ENCODE measurements around the gene CAMK1D. TPM values are rescaled to one million over a fixed set of nuclear protein-coding genes. Genes with fewer than 3 reads are reported as not detected.

CAMK1D gene
- total RNA-seq, 1 experiment from 2014 or later = 0.63 TPM

- H3K27me3 ChIP-seq (ENCODE audit: low read length) = no peaks in the 10 kb centered on the region
- H3K79me2 ChIP-seq (ENCODE audit: low read length) = no peaks in the 10 kb centered on the region
- DNase-seq = no peak
- peaks cover 11% of the 10 kb centered on the region for H3K4me1 ChIP-seq (ENCODE audit: low read length)
- H3K9me2 ChIP-seq (replicated peaks; ENCODE audit: insufficient read depth, low read length) = no peaks in the 10 kb centered on the region
- H3K4me2 ChIP-seq (ENCODE audit: low read depth, low read length, poor library complexity, severe bottlenecking) = no peak overlapping the region
- H3K9ac ChIP-seq (ENCODE audit: low read length) = no peak overlapping the region
- no peak overlapping the region for H2AFZ ChIP-seq (ENCODE audit: low read length)
- H3K36me3 ChIP-seq (ENCODE audit: insufficient read depth, low read length) = no peaks in the 10 kb centered on the region
- H3K4me3 ChIP-seq (ENCODE audit: low read length) = no peak overlapping the region
- H3K27ac ChIP-seq (ENCODE audit: low read length) = no peak overlapping the region
- no peaks in the 10 kb centered on the region for H3K9me3 ChIP-seq (ENCODE audit: low read length)
- H4K20me1 ChIP-seq (ENCODE audit: insufficient read depth, low read depth, low read length) = no peaks in the 10 kb centered on the region
Measured at GRCh38 chr10:12346707-12347106, 2.6 kb upstream of the CAMK1D start.

GRCh38 chr10:12348294-12348869, 965 bp upstream of the CAMK1D start:
- peak overlapping the region; percentile 39 for H3K9ac ChIP-seq (ENCODE audit: low read length)
- H3K4me2 ChIP-seq (ENCODE audit: low read depth, low read length, poor library complexity, severe bottlenecking) = peak overlapping the region; percentile 92
- no peaks in the 10 kb centered on the region for H3K9me3 ChIP-seq (ENCODE audit: low read length)
- H4K20me1 ChIP-seq (ENCODE audit: insufficient read depth, low read depth, low read length) = no peaks in the 10 kb centered on the region
- H3K27ac ChIP-seq (ENCODE audit: low read length) = no peak overlapping the region
- no peaks in the 10 kb centered on the region for H3K9me2 ChIP-seq (replicated peaks; ENCODE audit: insufficient read depth, low read length)
- no peaks in the 10 kb centered on the region for H3K27me3 ChIP-seq (ENCODE audit: low read length)
- no peaks in the 10 kb centered on the region for H3K36me3 ChIP-seq (ENCODE audit: insufficient read depth, low read length)
- peaks cover 11% of the 10 kb centered on the region for H3K4me1 ChIP-seq (ENCODE audit: low read length)
- no peaks in the 10 kb centered on the region for H3K79me2 ChIP-seq (ENCODE audit: low read length)
- DNase-seq = no peak
- peak overlapping the region; percentile 48; the same call in 1 of the 2 replicates for H3K4me3 ChIP-seq (ENCODE audit: low read length)
- H2AFZ ChIP-seq (ENCODE audit: low read length) = no peak overlapping the region

GRCh38 chr10:12349629-12350166, 351 bp downstream of the CAMK1D start:
- Histone ChIP-seq H4K20me1 (ENCODE audit: insufficient read depth, low read depth, low read length) (no peaks in the 10 kb centered on the region), H3K27me3 (ENCODE audit: low read length) (no peaks in the 10 kb centered on the region), H3K4me2 (ENCODE audit: low read depth, low read length, poor library complexity, severe bottlenecking) (peak overlapping the region; percentile 92), H2AFZ (ENCODE audit: low read length) (peak overlapping the region; percentile 92; the same call in 1 of the 2 replicates), H3K4me3 (ENCODE audit: low read length) (peak overlapping the region; percentile 76), H3K9me2 (replicated peaks; ENCODE audit: insufficient read depth, low read length) (no peaks in the 10 kb centered on the region), H3K9me3 (ENCODE audit: low read length) (no peaks in the 10 kb centered on the region), H3K9ac (ENCODE audit: low read length) (peak overlapping the region; percentile 70), H3K79me2 (ENCODE audit: low read length) (no peaks in the 10 kb centered on the region), H3K4me1 (ENCODE audit: low read length) (peaks cover 11% of the 10 kb centered on the region), H3K27ac (ENCODE audit: low read length) (no peak overlapping the region), H3K36me3 (ENCODE audit: insufficient read depth, low read length) (no peaks in the 10 kb centered on the region)
- DNase-seq = no peak

- Histone ChIP-seq H3K36me3 (ENCODE audit: insufficient read depth, low read length) (no peaks in the 10 kb centered on the region), H3K9ac (ENCODE audit: low read length) (peak overlapping the region; percentile 70; the same call in 1 of the 2 replicates), H2AFZ (ENCODE audit: low read length) (peak overlapping the region; percentile 92; the same call in 1 of the 2 replicates), H3K79me2 (ENCODE audit: low read length) (no peaks in the 10 kb centered on the region), H3K4me1 (ENCODE audit: low read length) (peaks cover 11% of the 10 kb centered on the region), H3K4me2 (ENCODE audit: low read depth, low read length, poor library complexity, severe bottlenecking) (peak overlapping the region; percentile 92), H3K27me3 (ENCODE audit: low read length) (no peaks in the 10 kb centered on the region), H3K27ac (ENCODE audit: low read length) (no peak overlapping the region), H4K20me1 (ENCODE audit: insufficient read depth, low read depth, low read length) (no peaks in the 10 kb centered on the region), H3K9me3 (ENCODE audit: low read length) (no peaks in the 10 kb centered on the region), H3K9me2 (replicated peaks; ENCODE audit: insufficient read depth, low read length) (no peaks in the 10 kb centered on the region), H3K4me3 (ENCODE audit: low read length) (peak overlapping the region; percentile 76)
- no peak for DNase-seq
Measured at GRCh38 chr10:12350167-12350872, 973 bp downstream of the CAMK1D start.

GRCh38 chr10:12350925-12351324, 1.6 kb downstream of the CAMK1D start:
- H3K79me2 ChIP-seq (ENCODE audit: low read length) = no peaks in the 10 kb centered on the region
- no peaks in the 10 kb centered on the region for H4K20me1 ChIP-seq (ENCODE audit: insufficient read depth, low read depth, low read length)
- H3K4me2 ChIP-seq (ENCODE audit: low read depth, low read length, poor library complexity, severe bottlenecking) = no peak overlapping the region
- H3K27me3 ChIP-seq (ENCODE audit: low read length) = no peaks in the 10 kb centered on the region
- no peaks in the 10 kb centered on the region for H3K36me3 ChIP-seq (ENCODE audit: insufficient read depth, low read length)
- H3K4me1 ChIP-seq (ENCODE audit: low read length) = peaks cover 11% of the 10 kb centered on the region
- H3K9ac ChIP-seq (ENCODE audit: low read length) = no peak overlapping the region
- H3K9me3 ChIP-seq (ENCODE audit: low read length) = no peaks in the 10 kb centered on the region
- no peak overlapping the region for H3K4me3 ChIP-seq (ENCODE audit: low read length)
- no peak for DNase-seq
- H3K9me2 ChIP-seq (replicated peaks; ENCODE audit: insufficient read depth, low read length) = no peaks in the 10 kb centered on the region
- H2AFZ ChIP-seq (ENCODE audit: low read length) = no peak overlapping the region
- H3K27ac ChIP-seq (ENCODE audit: low read length) = no peak overlapping the region

- H3K4me2 ChIP-seq (ENCODE audit: low read depth, low read length, poor library complexity, severe bottlenecking) = no peak overlapping the region
- H4K20me1 ChIP-seq (ENCODE audit: insufficient read depth, low read depth, low read length) = no peaks in the 10 kb centered on the region
- peaks cover 11% of the 10 kb centered on the region for H3K4me1 ChIP-seq (ENCODE audit: low read length)
- H3K9me3 ChIP-seq (ENCODE audit: low read length) = no peaks in the 10 kb centered on the region
- no peak overlapping the region for H3K9ac ChIP-seq (ENCODE audit: low read length)
- no peak for DNase-seq
- H3K36me3 ChIP-seq (ENCODE audit: insufficient read depth, low read length) = no peaks in the 10 kb centered on the region
- no peak overlapping the region for H3K27ac ChIP-seq (ENCODE audit: low read length)
- no peaks in the 10 kb centered on the region for H3K9me2 ChIP-seq (replicated peaks; ENCODE audit: insufficient read depth, low read length)
- no peaks in the 10 kb centered on the region for H3K27me3 ChIP-seq (ENCODE audit: low read length)
- no peak overlapping the region for H3K4me3 ChIP-seq (ENCODE audit: low read length)
- no peaks in the 10 kb centered on the region for H3K79me2 ChIP-seq (ENCODE audit: low read length)
- H2AFZ ChIP-seq (ENCODE audit: low read length) = no peak overlapping the region
Measured at GRCh38 chr10:12351447-12351846, 2.1 kb downstream of the CAMK1D start.

GRCh38 chr10:12351889-12352288, 2.5 kb downstream of the CAMK1D start:
- Histone ChIP-seq H4K20me1 (ENCODE audit: insufficient read depth, low read depth, low read length) (no peaks in the 10 kb centered on the region), H3K4me2 (ENCODE audit: low read depth, low read length, poor library complexity, severe bottlenecking) (no peak overlapping the region), H3K4me1 (ENCODE audit: low read length) (peaks cover 11% of the 10 kb centered on the region), H2AFZ (ENCODE audit: low read length) (no peak overlapping the region), H3K9ac (ENCODE audit: low read length) (no peak overlapping the region), H3K4me3 (ENCODE audit: low read length) (no peak overlapping the region), H3K9me3 (ENCODE audit: low read length) (no peaks in the 10 kb centered on the region), H3K27ac (ENCODE audit: low read length) (no peak overlapping the region), H3K9me2 (replicated peaks; ENCODE audit: insufficient read depth, low read length) (no peaks in the 10 kb centered on the region), H3K79me2 (ENCODE audit: low read length) (no peaks in the 10 kb centered on the region), H3K27me3 (ENCODE audit: low read length) (no peaks in the 10 kb centered on the region), H3K36me3 (ENCODE audit: insufficient read depth, low read length) (no peaks in the 10 kb centered on the region)
- DNase-seq = no peak

GRCh38 chr10:12353399-12354242, 4.3 kb downstream of the CAMK1D start:
- H3K9ac ChIP-seq (ENCODE audit: low read length) = no peak overlapping the region
- no peaks in the 10 kb centered on the region for H4K20me1 ChIP-seq (ENCODE audit: insufficient read depth, low read depth, low read length)
- H3K4me1 ChIP-seq (ENCODE audit: low read length) = peaks cover 8% of the 10 kb centered on the region
- H3K4me3 ChIP-seq (ENCODE audit: low read length) = no peak overlapping the region
- H3K9me2 ChIP-seq (replicated peaks; ENCODE audit: insufficient read depth, low read length) = no peaks in the 10 kb centered on the region
- no peak overlapping the region for H3K27ac ChIP-seq (ENCODE audit: low read length)
- DNase-seq = no peak
- H3K4me2 ChIP-seq (ENCODE audit: low read depth, low read length, poor library complexity, severe bottlenecking) = no peak overlapping the region
- H3K36me3 ChIP-seq (ENCODE audit: insufficient read depth, low read length) = no peaks in the 10 kb centered on the region
- H3K9me3 ChIP-seq (ENCODE audit: low read length) = no peaks in the 10 kb centered on the region
- H3K79me2 ChIP-seq (ENCODE audit: low read length) = no peaks in the 10 kb centered on the region
- H2AFZ ChIP-seq (ENCODE audit: low read length) = no peak overlapping the region
- no peaks in the 10 kb centered on the region for H3K27me3 ChIP-seq (ENCODE audit: low read length)
